IPS-18c (cell line): ENCODE results near the gene F8.
"Not testable (repeated sequence)": the region's sequence is repeated elsewhere in the genome, so short reads cannot be mapped to it uniquely, and the experiment has no call there.

ENCODE experiments used
- H3K4me3 ChIP-seq: 2 replicates; pipeline ENCODE4 v1.7.0; 2013; ENCODE audit warnings: low read depth, mild to moderate bottlenecking, low read length, moderate library complexity; ENCODE audit not compliant: insufficient read depth
- H3K9me3 ChIP-seq: one replicate; pipeline ENCODE4 v1.6.1; 2013; ENCODE audit warnings: mild to moderate bottlenecking, low read length, moderate library complexity; ENCODE audit not compliant: control insufficient read depth, insufficient read depth

F8 gene

GRCh38 chrX:155001873-155002272 is 20.6 kb downstream of the F8 start:
- H3K9me3 ChIP-seq: peaks cover 2% of the 10 kb centered on the region
- no peak overlapping the region for H3K4me3 ChIP-seq

- peaks cover 2% of the 10 kb centered on the region for H3K9me3 ChIP-seq
- H3K4me3 ChIP-seq: no peak overlapping the region
Observed at GRCh38 chrX:155000841-155001240, 21.7 kb downstream of the F8 start.

DNA sequence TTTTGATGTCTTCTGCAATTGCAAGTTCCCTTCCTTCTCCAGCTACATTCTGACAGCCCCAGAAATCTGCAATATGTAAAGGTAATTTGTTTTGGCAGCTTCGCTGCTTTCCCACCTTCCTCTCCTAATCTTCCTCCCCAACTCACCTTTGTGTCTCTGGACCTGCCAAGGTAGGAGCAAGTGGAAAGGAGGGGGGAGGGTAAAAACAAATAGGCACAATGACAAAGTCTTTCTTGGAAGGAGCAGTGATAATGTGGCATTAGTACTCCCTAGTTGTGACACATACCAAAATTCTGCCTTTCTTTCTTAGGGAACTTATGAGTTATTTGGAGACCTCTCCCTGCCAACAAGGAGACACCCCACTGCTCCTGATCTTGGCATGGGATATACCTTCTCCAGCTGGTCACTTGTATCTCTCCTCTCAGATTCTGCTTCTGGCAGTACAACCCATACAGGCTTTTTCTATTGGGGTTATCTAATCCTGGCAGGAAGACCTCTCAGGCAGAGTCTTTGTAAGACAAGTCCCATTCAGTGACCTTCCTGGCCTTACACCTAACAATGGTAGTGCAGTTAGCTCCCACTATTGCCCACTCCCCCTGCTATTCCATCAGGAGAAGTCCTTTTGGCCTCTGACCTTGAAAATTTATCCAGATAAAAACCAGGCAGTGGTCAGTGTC is 24.2 kb downstream of the F8 start:
- Histone ChIP-seq H3K4me3 (no peak overlapping the region), H3K9me3 (peaks cover 2% of the 10 kb centered on the region)

DNA sequence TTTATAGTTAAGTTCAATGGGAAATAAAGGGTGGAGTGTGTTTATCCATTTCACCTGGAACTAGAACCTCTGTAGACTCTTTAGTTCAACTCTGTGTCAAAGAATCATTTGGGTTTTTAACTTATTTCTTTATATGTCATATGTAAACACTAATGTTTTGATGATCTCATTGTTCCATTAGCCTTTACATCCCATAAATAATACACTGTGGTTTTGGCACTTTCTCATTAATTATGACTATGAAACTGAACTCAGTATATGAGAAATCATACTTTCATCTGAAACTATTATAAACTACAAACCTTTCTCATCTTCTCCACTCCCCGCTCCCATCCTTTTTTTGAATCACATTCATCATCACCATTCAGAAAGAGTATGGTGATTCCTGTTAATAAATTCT is 31.0 kb downstream of the F8 start:
- no peak overlapping the region for H3K4me3 ChIP-seq
- peaks cover 2% of the 10 kb centered on the region for H3K9me3 ChIP-seq

GRCh38 chrX:154991039-154991438 is 31.5 kb downstream of the F8 start:
- Histone ChIP-seq H3K9me3 (peaks cover 2% of the 10 kb centered on the region), H3K4me3 (no peak overlapping the region)

DNA sequence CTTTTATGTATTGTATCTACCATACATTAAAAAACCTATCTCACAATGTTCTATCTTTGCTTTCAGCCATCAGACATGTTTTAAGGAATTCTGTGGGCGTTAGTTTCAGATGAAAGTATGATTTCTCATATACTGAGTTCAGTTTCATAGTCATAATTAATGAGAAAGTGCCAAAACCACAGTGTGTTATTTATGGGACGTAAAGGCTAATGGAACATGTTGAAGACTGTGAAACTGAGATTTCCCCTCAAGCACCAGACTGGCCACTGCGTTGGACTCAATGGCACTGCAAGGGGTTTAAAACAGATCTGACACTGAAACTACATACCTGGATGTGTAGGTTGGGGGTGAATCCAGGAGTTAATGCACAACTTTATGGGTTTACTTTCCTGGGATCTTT is 32.0 kb downstream of the F8 start:
- H3K4me3 ChIP-seq: no peak overlapping the region
- peaks cover 2% of the 10 kb centered on the region for H3K9me3 ChIP-seq

GRCh38 chrX:154988719-154989118 is 33.8 kb downstream of the F8 start:
- H3K4me3 ChIP-seq: no peak overlapping the region
- peaks cover 2% of the 10 kb centered on the region for H3K9me3 ChIP-seq

GRCh38 chrX:154987940-154988339 is 34.6 kb downstream of the F8 start:
- no peak overlapping the region for H3K4me3 ChIP-seq
- H3K9me3 ChIP-seq: peaks cover 2% of the 10 kb centered on the region

GRCh38 chrX:154986826-154987575 is 35.5 kb downstream of the F8 start:
- H3K9me3 ChIP-seq: peaks cover 2% of the 10 kb centered on the region
- no peak overlapping the region for H3K4me3 ChIP-seq

DNA sequence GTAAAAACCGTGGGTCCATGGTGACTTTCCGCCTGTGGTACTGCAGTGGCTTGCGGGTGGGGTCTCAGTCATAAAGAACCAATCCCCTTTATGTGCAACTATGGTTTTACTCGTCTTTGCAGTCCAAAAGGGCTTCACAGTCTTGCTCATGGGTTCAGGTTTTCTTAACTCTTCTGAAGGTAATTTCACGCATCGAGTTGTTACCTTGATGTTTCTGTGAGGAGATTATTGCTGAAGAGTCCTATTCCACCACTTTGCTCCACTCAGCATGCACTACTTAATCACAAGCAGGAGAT is 41.5 kb downstream of the F8 start:
- Histone ChIP-seq H3K9me3 (peaks cover 4% of the 10 kb centered on the region), H3K4me3 (no peak overlapping the region)

- H3K4me3 ChIP-seq: no peak overlapping the region
Observed at GRCh38 chrX:154980330-154981115, 42.0 kb downstream of the F8 start.

GRCh38 chrX:154979629-154980028 is 42.9 kb downstream of the F8 start:
- peaks cover 4% of the 10 kb centered on the region for H3K9me3 ChIP-seq
- H3K4me3 ChIP-seq: no peak overlapping the region

More at GRCh38 chrX:154980330-154981115, 42.0 kb downstream of the F8 start:
- peaks cover 4% of the 10 kb centered on the region for H3K9me3 ChIP-seq

GRCh38 chrX:154968353-154968752 is 54.2 kb downstream of the F8 start:
- H3K9me3 ChIP-seq: peaks cover 2% of the 10 kb centered on the region
- H3K4me3 ChIP-seq: no peak overlapping the region

GRCh38 chrX:154967603-154968002 is 54.9 kb downstream of the F8 start:
- peaks cover 2% of the 10 kb centered on the region for H3K9me3 ChIP-seq
- no peak overlapping the region for H3K4me3 ChIP-seq

GRCh38 chrX:154961947-154962346 is 60.6 kb downstream of the F8 start:
- H3K4me3 ChIP-seq: no peak overlapping the region

DNA sequence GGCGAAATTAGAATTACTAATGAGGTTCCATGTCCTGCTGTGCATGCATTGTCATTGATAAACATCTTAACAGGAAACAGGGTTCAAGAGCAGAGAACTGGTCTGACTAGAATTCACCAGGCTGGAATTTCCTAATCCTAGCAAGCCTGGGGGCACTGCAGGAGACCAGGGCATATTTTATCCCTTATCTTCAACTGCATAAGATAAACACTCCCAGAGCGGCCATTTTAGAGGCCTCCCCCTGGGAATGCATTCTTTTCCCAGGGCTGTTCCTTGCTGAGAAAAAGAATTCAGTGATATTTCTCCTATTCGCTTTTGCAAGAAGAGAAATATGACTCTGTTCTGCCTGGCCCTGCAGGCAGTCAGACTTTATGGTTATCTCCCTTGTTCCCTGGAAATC is 66.7 kb downstream of the F8 start:
- peaks cover 10% of the 10 kb centered on the region for H3K9me3 ChIP-seq

More at GRCh38 chrX:154961947-154962346, 60.6 kb downstream of the F8 start:
- peaks cover 5% of the 10 kb centered on the region for H3K9me3 ChIP-seq

GRCh38 chrX:154939265-154939664 is 83.3 kb downstream of the F8 start:
- H3K9me3 ChIP-seq, H3K4me3 ChIP-seq: not testable (repeated sequence)

More for the DNA sequence above, 66.7 kb downstream of the F8 start:
- not testable (repeated sequence) for H3K4me3 ChIP-seq

GRCh38 chrX:154924771-154925170 is 97.8 kb downstream of the F8 start:
- H3K4me3 ChIP-seq, H3K9me3 ChIP-seq: not testable (repeated sequence)
